ENCODE data around the gene STEAP4.
"Not testable (repeated sequence)": the region's sequence is repeated elsewhere in the genome, so short reads cannot be mapped to it uniquely, and the experiment has no call there.

The STEAP4 gene

GRCh38 chr7:88312061-88312663, 5.5 kb upstream of the STEAP4 start:
- no peak for DNase-seq

GRCh38 chr7:88311675-88312036, 5.0 kb upstream of the STEAP4 start:
- DNase-seq: no peak

- peak; percentile 20 to 27 for DNase-seq
Measured at GRCh38 chr7:88310956-88311674, 4.4 kb upstream of the STEAP4 start.

GRCh38 chr7:88309819-88310218, 3.1 kb upstream of the STEAP4 start:
- no peak for DNase-seq

GRCh38 chr7:88307823-88308222, 1.1 kb upstream of the STEAP4 start:
- DNase-seq: no peak

- DNase-seq: no peak
Measured at GRCh38 chr7:88307412-88307811, 718 bp upstream of the STEAP4 start.

GRCh38 chr7:88305044-88305443, 1.6 kb downstream of the STEAP4 start:
- DNase-seq: no peak

- DNase-seq: no peak
Measured at GRCh38 chr7:88302486-88302885, 4.2 kb downstream of the STEAP4 start.

GRCh38 chr7:88301924-88302323, 4.8 kb downstream of the STEAP4 start:
- DNase-seq: no peak

- no peak for DNase-seq
Measured at GRCh38 chr7:88300401-88300945, 6.2 kb downstream of the STEAP4 start.

GRCh38 chr7:88299126-88299525, 7.6 kb downstream of the STEAP4 start:
- no peak for DNase-seq

- DNase-seq: no peak
Measured at GRCh38 chr7:88293866-88294265, 12.8 kb downstream of the STEAP4 start.

GRCh38 chr7:88291398-88292173, 15.1 kb downstream of the STEAP4 start:
- no peak for DNase-seq

GRCh38 chr7:88290491-88290890, 16.2 kb downstream of the STEAP4 start:
- no peak for DNase-seq

- DNase-seq: no peak
Measured at GRCh38 chr7:88289564-88290025, 17.1 kb downstream of the STEAP4 start.

GRCh38 chr7:88281749-88282148, 24.9 kb downstream of the STEAP4 start:
- DNase-seq: no peak

- DNase-seq: no peak
Measured at GRCh38 chr7:88280801-88281200, 25.9 kb downstream of the STEAP4 start.

- no peak for DNase-seq
Measured at GRCh38 chr7:88279323-88279722, 27.4 kb downstream of the STEAP4 start.

- peak; percentile 90 to 96 for DNase-seq
Measured at GRCh38 chr7:88278881-88279280, 27.8 kb downstream of the STEAP4 start.

- DNase-seq: peak; percentile 37 to 52
Measured at GRCh38 chr7:88276605-88277153, 30.0 kb downstream of the STEAP4 start.

- DNase-seq: not testable (repeated sequence)
Measured at GRCh38 chr7:88274856-88275255, 31.8 kb downstream of the STEAP4 start.

- DNase-seq: peak; percentile 58 to 82
Measured at GRCh38 chr7:88269586-88269985, 37.1 kb downstream of the STEAP4 start.

- DNase-seq: peak; percentile 82 to 91
Measured at GRCh38 chr7:88268858-88269257, 37.8 kb downstream of the STEAP4 start.

Measured in inflammatory macrophage (primary cell).